Ascending aorta (tissue), 2 donors: Measurements from ENCODE around the gene POU2F3. TPM values are rescaled to one million over a fixed set of nuclear protein-coding genes. Genes with fewer than 3 reads are reported as not detected.

ENCODE experiments used
- DNase-seq, 2 donors: peaks; one replicate each; pipeline ENCODE4 v3.0.0-alpha.2; 2019; ENCODE audit warnings: low spot score in 2 of 2
- H3K27ac ChIP-seq, 2 donors: fragments of 200-600 bp; sonication (generic); one replicate each; pipeline ENCODE4 v1.5.1; 2016 to 2017; ENCODE audit warnings: mild to moderate bottlenecking in 1 of 2
- H3K27me3 ChIP-seq: fragments of 200-600 bp; sonication (generic); one replicate; pipeline ENCODE4 v1.5.1; 2017
- H3K36me3 ChIP-seq, 2 donors: fragments of 200-600 bp; sonication (generic); one replicate each; pipeline ENCODE4 v1.5.1; 2016
- H3K4me1 ChIP-seq, 2 donors: fragments of 200-600 bp; sonication (generic); one replicate each; pipeline ENCODE4 v1.5.1; 2016 to 2017; ENCODE audit warnings: mild to moderate bottlenecking in 1 of 2
- H3K4me3 ChIP-seq, 2 donors: fragments of 200-600 bp; sonication (generic); one replicate each; pipeline ENCODE4 v1.5.1; 2016 to 2017; ENCODE audit warnings: mild to moderate bottlenecking in 1 of 2
- H3K9me3 ChIP-seq, 2 donors: fragments of 200-600 bp; sonication (generic); one replicate each; pipeline ENCODE4 v1.5.1; 2016
- intact Hi-C: fragments of 100-400 bp; cut with DNase I; formaldehyde crosslinking; loops from one replicate; pipeline ENCODE4 v1.15.1; 2023
- total RNA-seq: library from RNA; depleted of rRNA; stranded (reverse); fragments of >200 nt; gene quantifications from one replicate; pipeline ENCODE4 v1.1.0, GENCODE V29; 2016
- TF ChIP-seq, protein P1 (sequence below), 3 experiments: fragments of 200-600 bp in 2 of 3; fragments of 450-650 bp in 1 of 3; sonication (generic) in 2 of 3; IDR thresholded peaks; one replicate each; pipeline ENCODE4 v1.5.1; 2016 to 2019; ENCODE audit warnings: antibody characterized with exemption in 3 of 3, mild to moderate bottlenecking in 1 of 3, moderate library complexity in 1 of 3

POU2F3 gene
- total RNA-seq, 1 donor from 2014 or later = not detected

- Histone ChIP-seq H3K27ac (peak overlapping the region in 1 of 2 donors; percentile 41), H3K36me3 (no peaks in the 10 kb centered on the region), H3K27me3 (no peaks in the 10 kb centered on the region), H3K9me3 (no peaks in the 10 kb centered on the region), H3K4me1 (peaks cover 0 to 6% of the 10 kb centered on the region in 2 donors), H3K4me3 (peak overlapping the region; percentile 67 to 75)
- TF ChIP-seq, protein P1, sequence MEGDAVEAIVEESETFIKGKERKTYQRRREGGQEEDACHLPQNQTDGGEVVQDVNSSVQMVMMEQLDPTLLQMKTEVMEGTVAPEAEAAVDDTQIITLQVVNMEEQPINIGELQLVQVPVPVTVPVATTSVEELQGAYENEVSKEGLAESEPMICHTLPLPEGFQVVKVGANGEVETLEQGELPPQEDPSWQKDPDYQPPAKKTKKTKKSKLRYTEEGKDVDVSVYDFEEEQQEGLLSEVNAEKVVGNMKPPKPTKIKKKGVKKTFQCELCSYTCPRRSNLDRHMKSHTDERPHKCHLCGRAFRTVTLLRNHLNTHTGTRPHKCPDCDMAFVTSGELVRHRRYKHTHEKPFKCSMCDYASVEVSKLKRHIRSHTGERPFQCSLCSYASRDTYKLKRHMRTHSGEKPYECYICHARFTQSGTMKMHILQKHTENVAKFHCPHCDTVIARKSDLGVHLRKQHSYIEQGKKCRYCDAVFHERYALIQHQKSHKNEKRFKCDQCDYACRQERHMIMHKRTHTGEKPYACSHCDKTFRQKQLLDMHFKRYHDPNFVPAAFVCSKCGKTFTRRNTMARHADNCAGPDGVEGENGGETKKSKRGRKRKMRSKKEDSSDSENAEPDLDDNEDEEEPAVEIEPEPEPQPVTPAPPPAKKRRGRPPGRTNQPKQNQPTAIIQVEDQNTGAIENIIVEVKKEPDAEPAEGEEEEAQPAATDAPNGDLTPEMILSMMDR (IDR thresholded peaks at IDR 0.05) = no peak
- DNase-seq = no peak
- intact Hi-C loops = no loop called here
Observed at GRCh38 chr11:120212259-120212878, 27.6 kb upstream of the POU2F3 start.

- Histone ChIP-seq H3K36me3 (no peaks in the 10 kb centered on the region), H3K27ac (peak overlapping the region in 1 of 2 donors; percentile 41), H3K27me3 (no peaks in the 10 kb centered on the region), H3K4me1 (peaks cover 0 to 9% of the 10 kb centered on the region in 2 donors), H3K4me3 (peak overlapping the region; percentile 67 to 75), H3K9me3 (no peaks in the 10 kb centered on the region)
- TF ChIP-seq, protein P1 (IDR thresholded peaks at IDR 0.05) = no peak
- intact Hi-C loops = no loop called here
- no peak for DNase-seq
Observed at GRCh38 chr11:120212926-120213325, 27.0 kb upstream of the POU2F3 start.

DNA sequence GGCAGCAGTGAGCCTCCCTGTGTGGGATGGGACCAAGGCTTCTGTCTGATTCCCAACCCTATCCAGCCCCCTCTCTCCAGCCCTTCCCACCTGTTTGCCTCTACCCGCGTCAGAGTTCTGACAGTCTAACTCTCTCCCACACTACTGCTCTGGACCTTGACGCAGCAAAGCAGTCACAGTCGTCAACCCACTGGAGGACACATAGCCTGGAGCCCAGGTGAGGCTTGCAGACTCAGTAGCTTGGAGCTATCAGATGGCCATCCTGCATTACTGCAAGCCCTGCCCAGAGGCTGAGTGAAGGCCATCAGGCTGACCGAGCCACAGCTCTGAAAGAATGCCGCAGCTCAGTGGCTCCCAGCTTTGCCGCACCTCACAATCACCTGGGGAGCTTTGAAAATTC, 25.4 kb upstream of the POU2F3 start:
- TF ChIP-seq, protein P1 (IDR thresholded peaks at IDR 0.05) = no peak
- intact Hi-C loops = no loop called here
- H3K27ac ChIP-seq = no peak overlapping the region
- H3K4me3 ChIP-seq = no peak overlapping the region
- H3K27me3 ChIP-seq = no peaks in the 10 kb centered on the region
- peaks cover 0 to 16% of the 10 kb centered on the region in 2 donors for H3K4me1 ChIP-seq
- no peaks in the 10 kb centered on the region for H3K9me3 ChIP-seq
- no peak for DNase-seq
- no peaks in the 10 kb centered on the region for H3K36me3 ChIP-seq

DNA sequence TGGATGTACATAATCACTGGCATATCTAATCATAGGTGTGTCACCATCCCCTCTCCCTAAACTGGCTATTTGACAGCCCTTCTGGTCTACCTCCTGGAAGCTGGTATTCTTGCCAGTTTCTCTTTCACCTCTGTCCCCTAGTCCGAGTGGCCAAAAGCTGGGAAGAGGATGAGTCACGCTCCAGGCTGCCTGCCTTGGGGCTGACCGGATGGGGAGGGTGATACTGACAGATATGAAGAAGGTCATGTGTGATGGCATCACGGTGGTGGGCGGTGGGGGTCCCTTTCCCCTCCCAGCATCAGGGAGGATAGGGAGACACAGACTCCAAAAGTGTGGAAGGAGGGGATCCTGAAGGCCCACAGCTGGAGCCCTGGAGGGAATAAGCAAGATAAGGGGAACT, 24.3 kb upstream of the POU2F3 start:
- DNase-seq = peak in 1 of 2 donors; percentile 75
- Histone ChIP-seq H3K27ac (no peak overlapping the region), H3K36me3 (no peaks in the 10 kb centered on the region), H3K27me3 (no peaks in the 10 kb centered on the region), H3K4me3 (no peak overlapping the region), H3K9me3 (no peaks in the 10 kb centered on the region), H3K4me1 (peaks cover 0 to 10% of the 10 kb centered on the region in 2 donors)
- TF ChIP-seq, protein P1 (IDR thresholded peaks at IDR 0.05) = no peak
- intact Hi-C loops = no loop called here

GRCh38 chr11:120216426-120217102, 23.4 kb upstream of the POU2F3 start:
- intact Hi-C loops = no loop called here
- H3K4me3 ChIP-seq = no peak overlapping the region
- H3K9me3 ChIP-seq = no peaks in the 10 kb centered on the region
- no peak overlapping the region for H3K27ac ChIP-seq
- no peaks in the 10 kb centered on the region for H3K27me3 ChIP-seq
- H3K4me1 ChIP-seq = peaks cover 0 to 10% of the 10 kb centered on the region in 2 donors
- TF ChIP-seq, protein P1 (IDR thresholded peaks at IDR 0.05) = no peak
- no peaks in the 10 kb centered on the region for H3K36me3 ChIP-seq
- DNase-seq = no peak
